ENCODE results near the gene ARF5.

ARF5 gene

GRCh38 chr7:127588697-127589482 is 679 bp downstream of the ARF5 start:
- DNase-seq (ENCODE audit: low read depth in 1 of 2, low spot score in 1 of 2), result no peak

- DNase-seq (ENCODE audit: low read depth in 1 of 2, low spot score in 1 of 2), result no peak
Measured at GRCh38 chr7:127589896-127590295, 1.7 kb downstream of the ARF5 start.

- no peak for DNase-seq (ENCODE audit: low read depth in 1 of 2, low spot score in 1 of 2)
Measured at GRCh38 chr7:127591189-127591588, 3.0 kb downstream of the ARF5 start.

GRCh38 chr7:127591591-127591990 is 3.4 kb downstream of the ARF5 start:
- DNase-seq (ENCODE audit: low read depth in 1 of 2, low spot score in 1 of 2), result no peak

GRCh38 chr7:127592550-127592949 is 4.3 kb downstream of the ARF5 start:
- no peak for DNase-seq (ENCODE audit: low read depth in 1 of 2, low spot score in 1 of 2)

GRCh38 chr7:127594490-127594889 is 6.3 kb downstream of the ARF5 start:
- no peak for DNase-seq (ENCODE audit: low read depth in 1 of 2, low spot score in 1 of 2)

GRCh38 chr7:127595737-127596136 is 7.5 kb downstream of the ARF5 start:
- no peak for DNase-seq (ENCODE audit: low read depth in 1 of 2, low spot score in 1 of 2)

- DNase-seq (ENCODE audit: low read depth in 1 of 2, low spot score in 1 of 2), result no peak
Measured at GRCh38 chr7:127598318-127598717, 10.1 kb downstream of the ARF5 start.

GRCh38 chr7:127600885-127601284 is 12.7 kb downstream of the ARF5 start:
- no peak for DNase-seq (ENCODE audit: low read depth in 1 of 2, low spot score in 1 of 2)

GRCh38 chr7:127608446-127608845 is 20.2 kb downstream of the ARF5 start:
- no peak for DNase-seq (ENCODE audit: low read depth in 1 of 2, low spot score in 1 of 2)

- DNase-seq (ENCODE audit: low read depth in 1 of 2, low spot score in 1 of 2), result no peak
Measured at GRCh38 chr7:127609297-127609696, 21.1 kb downstream of the ARF5 start.

- DNase-seq (ENCODE audit: low read depth in 1 of 2, low spot score in 1 of 2), result no peak
Measured at GRCh38 chr7:127612263-127612662, 24.1 kb downstream of the ARF5 start.

GRCh38 chr7:127616724-127617123 is 28.5 kb downstream of the ARF5 start:
- DNase-seq (ENCODE audit: low read depth in 1 of 2, low spot score in 1 of 2), result no peak

GRCh38 chr7:127618042-127618441 is 29.8 kb downstream of the ARF5 start, which contains the start of gene PAX4:
TSS of gene PAX4 (minus strand) at chr7:127618142. CDS start at chr7:127615928, 2,214 bp downstream.
- DNase-seq (ENCODE audit: low read depth in 1 of 2, low spot score in 1 of 2), result no peak

- no peak for DNase-seq (ENCODE audit: low read depth in 1 of 2, low spot score in 1 of 2)
Measured at GRCh38 chr7:127618775-127619174, 30.6 kb downstream of the ARF5 start.

- no peak for DNase-seq (ENCODE audit: low read depth in 1 of 2, low spot score in 1 of 2)
Measured at GRCh38 chr7:127619681-127620405, 31.6 kb downstream of the ARF5 start.

GRCh38 chr7:127620406-127621233 is 32.4 kb downstream of the ARF5 start:
- DNase-seq (ENCODE audit: low read depth in 1 of 2, low spot score in 1 of 2), result no peak

GRCh38 chr7:127625331-127625730 is 37.1 kb downstream of the ARF5 start:
- no peak for DNase-seq (ENCODE audit: low read depth in 1 of 2, low spot score in 1 of 2)

GRCh38 chr7:127628445-127628844 is 40.2 kb downstream of the ARF5 start:
- DNase-seq (ENCODE audit: low read depth in 1 of 2, low spot score in 1 of 2), result no peak

- no peak for DNase-seq (ENCODE audit: low read depth in 1 of 2, low spot score in 1 of 2)
Measured at GRCh38 chr7:127629268-127629854, 41.1 kb downstream of the ARF5 start.

- no peak for DNase-seq (ENCODE audit: low read depth in 1 of 2, low spot score in 1 of 2)
Measured at GRCh38 chr7:127632276-127632910, 44.2 kb downstream of the ARF5 start.
